ENCODE data around the gene TBK1.

TBK1 gene

DNA sequence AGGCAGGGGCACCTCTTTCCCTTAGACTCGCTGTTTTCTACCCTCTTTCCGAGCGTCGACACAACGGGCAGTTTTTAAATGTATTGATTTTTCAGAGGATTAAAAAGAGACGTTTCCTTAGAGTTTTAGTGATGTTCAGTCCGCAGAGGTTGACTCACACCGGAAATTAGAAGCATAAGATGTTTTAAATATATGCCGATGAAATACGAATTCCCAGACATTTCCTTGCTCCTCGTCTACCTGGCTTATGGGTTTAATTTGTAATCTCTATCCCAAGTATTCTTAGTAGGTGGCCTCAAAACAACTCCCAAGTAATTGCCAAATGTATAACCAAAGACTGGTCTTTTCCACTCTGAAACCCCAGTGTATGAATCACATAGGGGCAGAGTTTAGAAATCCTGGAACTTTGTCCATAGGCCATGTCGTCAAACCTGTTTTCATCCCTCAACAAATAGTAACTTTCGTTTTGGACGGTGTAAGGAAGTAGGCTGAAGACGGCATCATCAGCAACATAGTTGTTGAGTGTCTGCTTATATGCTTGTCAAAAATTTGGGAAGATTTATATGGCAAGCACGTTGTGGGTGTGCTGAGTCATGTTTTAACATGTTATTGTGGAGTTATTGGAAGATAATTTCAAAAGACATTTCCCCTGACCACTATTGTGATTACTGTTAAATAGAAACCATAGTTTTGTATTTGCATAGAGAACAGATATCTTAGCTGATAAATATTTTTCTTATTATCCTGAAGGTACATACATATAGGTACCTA, 824 bp downstream of the TBK1 start:
- peak; percentile 23 for DNase-seq

DNA sequence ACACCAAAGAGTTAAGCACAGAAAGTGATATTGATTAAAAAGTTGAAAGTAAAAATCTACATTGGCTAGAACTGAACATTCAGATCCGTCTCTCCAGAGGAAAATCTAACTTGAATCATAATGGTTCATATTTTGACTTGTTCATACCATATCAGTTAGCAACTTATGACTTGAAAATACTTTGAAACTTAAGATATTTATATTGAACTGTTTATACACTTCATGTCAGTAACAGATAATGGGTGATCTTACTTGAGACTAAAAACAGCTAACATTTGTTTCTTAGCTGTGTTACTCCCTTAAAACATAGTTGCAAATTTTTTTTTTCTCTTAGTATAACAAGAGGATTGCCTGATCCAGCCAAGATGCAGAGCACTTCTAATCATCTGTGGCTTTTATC, 3.6 kb downstream of the TBK1 start:
- DNase-seq, result no peak

DNA sequence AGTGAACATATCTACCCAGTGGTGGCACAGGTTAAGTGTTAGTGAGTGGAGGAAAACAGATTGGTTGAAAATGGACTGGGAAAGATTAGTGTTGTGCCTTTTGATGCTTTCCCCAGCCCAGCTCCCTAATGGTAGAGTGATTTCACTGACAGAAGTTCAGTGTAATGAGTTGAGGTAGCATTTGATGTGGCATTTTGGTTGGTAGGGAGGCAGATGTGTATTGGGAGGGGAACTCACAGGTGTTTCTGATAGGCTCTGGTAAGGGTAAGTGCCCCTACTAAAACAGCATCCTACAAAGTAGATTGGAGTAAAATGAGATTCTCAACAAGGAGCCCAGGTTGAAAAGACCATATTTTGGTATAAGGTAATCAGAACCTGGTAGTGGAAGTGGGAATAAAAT, 4.2 kb downstream of the TBK1 start:
- no peak for DNase-seq

DNA sequence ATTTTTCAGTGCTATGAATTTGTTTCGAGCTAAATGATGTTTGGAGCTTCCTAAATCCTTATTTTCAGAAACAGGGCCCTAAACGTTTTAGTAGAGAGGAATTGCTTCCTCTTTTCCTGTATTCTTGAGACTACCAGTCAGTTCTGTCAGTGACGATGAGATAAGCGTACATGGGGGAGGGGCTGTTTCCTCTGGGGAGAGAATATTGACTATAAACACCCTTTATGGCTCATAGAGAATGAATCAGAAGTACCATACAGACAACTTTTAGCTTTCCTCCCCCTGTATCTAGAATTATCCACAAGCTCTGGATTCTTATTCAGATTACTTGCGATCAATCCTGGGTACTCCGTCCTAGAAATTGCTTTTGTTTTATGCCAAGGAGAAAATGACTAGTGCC, 5.1 kb downstream of the TBK1 start:
- DNase-seq, result no peak

DNA sequence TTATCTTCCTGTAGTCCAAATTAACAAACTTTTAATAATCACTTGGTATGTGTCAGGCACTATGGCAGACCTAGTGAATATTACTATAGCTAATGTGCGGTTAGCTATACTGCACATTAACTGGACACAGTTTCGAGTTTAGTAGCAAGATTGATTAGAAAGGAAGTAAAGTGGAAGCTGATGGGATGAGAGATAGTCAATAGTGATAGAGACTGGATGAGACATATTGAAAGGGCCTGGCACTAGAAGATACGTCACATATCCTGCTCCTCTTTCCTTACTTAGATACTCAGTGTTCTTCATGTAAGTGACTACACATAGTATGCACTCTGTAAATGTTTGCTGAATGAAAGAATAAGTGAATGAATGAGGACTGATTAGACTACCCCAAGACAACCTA, 5.5 kb downstream of the TBK1 start:
- no peak for DNase-seq

DNA sequence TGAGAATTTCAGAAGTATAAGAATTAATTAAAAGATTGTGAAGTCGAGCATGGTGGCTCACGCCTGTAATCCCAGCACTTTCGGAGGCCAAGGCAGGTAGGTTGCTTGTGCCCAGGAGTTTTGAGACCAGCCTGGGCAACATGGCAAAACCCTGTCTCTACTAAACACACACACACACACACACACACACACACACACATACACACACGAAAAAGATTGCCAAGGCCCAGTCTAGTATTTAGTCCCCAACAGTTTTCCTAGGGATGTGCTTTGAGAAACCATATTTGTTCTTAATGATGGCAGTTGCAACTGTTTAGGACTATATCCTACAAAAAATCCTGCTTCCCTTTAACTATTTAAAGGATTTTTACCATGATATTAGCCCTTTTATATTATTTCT, 6.0 kb downstream of the TBK1 start:
- DNase-seq, result no peak

DNA sequence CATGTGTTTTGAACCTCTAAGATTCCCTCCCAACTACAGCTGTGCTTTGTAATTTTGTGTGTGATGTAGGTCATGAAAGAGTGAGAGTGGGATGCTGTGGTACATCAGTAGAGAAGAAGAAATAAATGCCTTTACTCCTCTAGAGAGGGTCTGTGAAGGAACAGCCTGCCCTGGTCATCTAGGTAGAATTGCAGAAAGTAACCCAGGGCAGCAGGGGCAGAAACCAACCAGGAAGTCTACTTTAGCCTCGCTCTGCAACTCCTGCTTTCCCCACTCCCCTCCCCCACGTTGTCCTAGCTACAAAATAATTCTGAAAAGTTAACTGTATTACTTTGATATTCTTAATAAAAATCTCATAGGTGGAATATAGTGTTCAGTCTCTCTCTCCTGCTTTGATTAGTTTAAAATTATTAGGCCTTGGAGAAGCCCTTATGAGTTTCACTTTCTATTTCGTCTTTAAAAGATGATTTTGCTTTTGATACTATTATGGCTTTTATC, 7.5 kb downstream of the TBK1 start:
- no peak for DNase-seq

DNA sequence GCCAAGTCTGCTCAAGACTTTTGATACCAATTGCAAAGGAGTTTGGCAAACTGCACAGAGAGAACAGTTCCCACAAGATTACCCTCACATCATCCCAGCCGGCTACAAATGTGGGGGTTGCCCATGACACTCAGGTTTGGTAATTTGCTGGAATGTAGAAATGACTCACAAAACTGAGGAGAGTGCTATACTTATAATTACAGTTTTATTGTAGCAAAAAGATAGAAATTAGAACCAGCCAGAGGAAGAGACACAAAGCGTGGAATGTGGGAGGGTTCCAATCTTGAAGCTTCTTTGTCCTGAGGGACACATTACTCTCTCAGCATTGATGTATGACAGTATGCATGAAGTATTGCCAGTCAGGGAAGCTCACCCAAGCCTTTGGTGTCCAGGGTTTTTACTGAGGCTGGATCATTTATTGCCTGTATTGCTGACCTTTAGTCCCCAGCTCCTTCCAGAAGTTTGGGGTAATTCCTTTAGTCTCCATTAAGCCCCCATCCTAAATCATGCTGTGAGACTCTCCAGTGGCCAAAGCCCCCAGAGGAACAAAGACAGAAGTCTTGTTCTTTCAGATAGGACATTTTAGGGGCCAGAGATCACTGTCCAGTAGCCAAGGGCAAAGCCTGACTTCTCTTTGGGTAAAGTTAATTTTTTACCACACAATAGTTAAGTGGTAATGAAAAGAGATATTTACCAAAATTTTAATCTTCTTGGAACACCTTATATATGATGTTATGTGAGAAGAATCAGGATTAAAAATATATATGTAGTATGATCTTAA, 9.9 kb downstream of the TBK1 start:
- DNase-seq, result no peak

DNA sequence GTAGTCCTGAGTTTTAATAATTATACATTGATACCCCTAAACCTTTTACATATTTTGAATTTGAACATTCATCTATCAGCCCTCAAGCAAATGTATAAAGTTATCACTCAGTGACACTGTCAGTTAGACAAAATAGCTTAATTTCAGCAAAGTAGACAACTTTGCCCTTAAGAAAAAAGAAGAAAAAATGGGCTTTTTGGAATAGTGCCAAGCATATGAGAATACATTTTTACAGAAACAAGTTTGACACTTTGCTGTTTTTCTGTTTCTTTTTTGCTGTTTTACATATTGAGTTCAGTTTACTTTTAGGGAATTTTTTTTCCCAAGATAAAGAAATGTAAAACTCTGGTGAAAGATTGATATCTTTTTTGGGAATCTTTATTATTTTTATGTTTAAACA, 14.3 kb downstream of the TBK1 start:
- no peak for DNase-seq

DNA sequence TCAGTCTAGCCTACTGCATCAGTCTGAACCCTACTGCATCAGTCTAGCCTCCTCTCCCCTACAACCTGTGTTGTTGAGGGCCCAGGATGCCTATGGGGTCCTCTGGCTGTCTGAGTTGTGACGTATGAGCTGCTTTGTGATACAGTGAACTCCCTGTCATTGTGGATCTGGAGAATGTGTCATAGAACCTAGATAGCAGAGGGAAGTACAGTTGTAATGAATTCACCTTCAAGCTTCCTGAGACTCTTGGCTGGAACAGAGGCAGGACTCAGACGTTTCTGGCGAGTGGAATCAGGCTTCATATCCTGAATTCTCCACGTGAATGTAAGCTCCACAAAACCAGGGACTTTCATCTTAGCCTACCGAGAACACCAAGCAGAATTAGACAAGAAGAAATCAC, 17.0 kb downstream of the TBK1 start:
- DNase-seq, result no peak

DNA sequence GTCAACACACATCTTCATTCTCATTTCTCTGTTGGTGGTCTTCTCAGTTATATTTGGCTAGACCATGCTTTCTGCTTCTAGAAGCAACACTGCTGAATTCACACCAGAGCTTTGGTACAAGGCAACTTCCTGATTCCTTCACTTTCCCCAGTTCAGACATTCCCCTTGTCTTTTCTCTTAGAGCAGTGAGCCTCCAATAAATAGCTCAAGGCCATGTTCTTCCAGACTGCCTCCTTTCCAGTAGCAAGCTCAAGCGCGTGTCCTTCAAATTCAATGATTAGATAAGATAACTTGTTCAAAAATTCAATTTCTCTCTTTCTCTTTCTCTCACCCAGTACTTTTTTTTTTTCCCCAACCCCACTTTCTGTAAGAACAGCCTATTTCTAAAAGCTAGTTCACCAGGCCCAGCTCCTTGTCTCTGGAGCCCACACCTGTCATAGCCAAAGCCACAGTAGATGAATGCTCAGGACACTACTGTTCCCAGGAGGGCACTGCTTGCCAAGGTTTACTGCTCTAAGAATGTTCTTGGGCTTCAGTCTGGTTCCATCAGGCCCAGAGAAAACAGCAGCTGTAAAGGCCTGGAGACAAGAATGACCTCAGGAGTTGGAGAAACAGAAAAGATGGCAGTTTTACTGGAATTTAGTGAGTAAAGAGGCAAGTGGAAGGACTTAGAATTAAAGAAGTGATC, 17.7 kb downstream of the TBK1 start:
- no peak for DNase-seq

DNA sequence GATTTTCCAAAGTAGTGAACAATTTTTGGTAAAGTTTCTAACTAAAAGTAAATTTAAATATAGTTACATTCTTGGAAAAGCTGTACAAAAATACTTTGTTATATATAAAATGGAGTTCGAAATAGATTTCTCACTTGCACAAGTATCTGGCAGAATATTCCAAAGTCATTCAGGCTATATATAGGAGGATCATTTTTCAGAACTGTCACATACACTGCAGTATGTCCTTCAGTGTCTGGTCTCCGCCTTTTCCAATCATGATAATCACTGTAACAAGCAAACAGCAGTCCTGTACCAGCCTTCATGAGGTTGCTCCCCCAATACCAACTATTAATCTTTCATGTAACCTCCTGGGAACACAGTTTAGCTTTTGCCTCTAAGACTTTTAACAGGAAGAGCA, 18.6 kb downstream of the TBK1 start:
- DNase-seq, result no peak

DNA sequence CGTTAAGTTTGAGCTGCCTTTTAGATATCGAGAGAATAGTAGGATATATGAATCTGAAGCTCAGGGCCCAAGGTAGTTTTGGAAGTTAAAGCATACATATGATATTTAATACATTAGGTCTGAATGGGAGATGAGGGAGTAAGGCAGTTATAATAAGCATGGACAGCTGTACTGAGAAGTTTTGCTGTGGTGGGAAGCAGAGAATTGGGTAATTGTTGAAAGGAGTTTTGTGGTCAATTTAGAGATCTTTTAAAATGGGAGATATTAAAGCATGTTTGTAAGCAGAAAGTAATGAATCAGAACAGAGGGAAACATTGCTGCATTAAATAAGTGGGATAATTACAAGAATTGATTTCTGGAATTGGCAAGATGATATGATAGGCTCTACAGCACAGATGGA, 21.3 kb downstream of the TBK1 start:
- DNase-seq, result no peak

DNA sequence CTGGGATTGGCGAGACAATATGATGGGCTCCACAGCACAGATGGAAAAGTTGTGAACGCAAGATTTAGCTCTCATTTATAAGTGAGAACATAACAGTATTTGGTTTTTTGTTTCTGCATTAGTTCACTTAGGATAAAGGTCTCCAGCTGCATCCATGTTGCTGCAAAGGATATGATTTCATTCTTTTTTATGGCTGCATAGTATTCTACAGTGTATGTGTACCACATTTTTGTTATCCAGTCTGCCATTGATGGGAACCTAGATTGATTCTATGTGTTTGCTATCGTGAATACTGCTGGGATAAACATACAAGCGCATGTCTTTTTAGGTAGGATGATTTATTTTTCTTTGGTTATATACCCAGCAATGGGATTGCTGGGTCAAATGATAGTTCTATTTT, 23.6 kb downstream of the TBK1 start:
- DNase-seq, result no peak

DNA sequence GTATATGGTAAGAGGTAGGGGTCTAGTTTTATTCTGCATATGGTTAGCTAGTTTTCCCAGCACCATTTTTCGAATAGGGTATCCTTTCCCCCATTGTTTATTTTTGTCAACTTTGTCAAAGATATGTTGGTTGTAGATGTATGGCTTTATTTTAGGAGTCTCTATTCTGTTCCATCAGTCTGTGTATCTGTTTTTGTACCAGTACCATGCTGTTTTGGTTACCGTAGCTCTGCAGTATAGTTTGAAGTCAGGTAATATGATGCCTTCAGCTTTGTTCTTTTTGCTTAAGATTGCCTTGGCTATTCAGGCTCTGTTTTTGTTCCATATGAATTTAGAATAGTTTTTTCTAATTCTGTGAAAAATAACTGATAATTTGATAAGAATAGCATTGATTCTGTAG, 24.9 kb downstream of the TBK1 start:
- no peak for DNase-seq

DNA sequence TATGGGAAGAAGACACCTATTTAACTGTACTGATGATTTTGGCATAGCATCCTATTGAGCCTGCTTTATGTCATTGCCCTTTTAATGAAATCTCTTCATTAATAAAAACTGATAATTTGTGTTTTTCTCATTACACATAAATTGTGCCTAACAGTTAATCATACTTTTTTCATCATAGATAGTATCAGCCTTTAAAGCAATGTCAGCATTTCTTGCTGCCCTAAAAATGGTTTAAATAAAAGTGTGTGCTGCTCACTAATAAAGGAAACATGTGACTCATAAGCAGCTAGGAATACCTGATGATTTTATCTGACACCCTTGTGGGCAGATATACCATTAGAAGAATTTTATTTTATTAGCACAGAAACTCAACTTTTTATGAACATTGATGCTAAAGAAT, 26.7 kb downstream of the TBK1 start:
- no peak for DNase-seq

DNA sequence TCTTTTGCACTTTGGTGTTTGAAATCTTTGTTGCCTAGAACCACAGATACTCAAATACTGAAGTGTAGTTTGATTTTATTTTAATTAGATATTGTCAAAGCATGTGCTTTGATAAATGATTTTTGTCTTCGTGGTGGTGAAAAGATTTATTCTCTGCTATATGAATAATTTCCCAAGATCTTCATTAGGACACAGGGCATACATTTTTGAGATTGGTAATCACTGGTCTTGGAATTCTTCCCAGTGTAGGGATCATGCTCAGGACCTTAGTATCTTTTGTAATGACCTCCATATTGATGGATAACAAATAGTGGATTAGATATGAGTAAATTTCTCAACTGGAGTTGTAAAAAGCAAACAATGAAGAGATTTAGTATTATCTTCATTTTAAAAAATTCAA, 28.2 kb downstream of the TBK1 start:
- DNase-seq, result no peak

DNA sequence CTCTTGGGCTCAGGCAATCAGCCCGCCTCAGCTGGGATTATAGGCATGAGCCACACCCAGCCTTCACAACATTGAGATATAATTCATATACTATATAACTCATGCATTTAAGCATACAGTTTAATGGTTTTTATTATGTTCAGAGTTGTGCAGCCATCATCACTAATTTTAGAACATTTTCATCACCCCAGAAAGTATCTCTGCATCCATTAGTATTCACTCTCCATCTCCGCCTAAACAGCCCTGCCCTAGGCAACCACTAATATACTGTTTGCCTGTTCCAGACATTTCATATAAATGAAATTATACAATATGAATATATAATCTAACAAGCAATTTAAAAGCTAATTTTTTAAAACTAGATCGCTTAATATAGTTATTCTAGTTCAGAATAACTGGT, 34.7 kb downstream of the TBK1 start:
- DNase-seq, result no peak

DNA sequence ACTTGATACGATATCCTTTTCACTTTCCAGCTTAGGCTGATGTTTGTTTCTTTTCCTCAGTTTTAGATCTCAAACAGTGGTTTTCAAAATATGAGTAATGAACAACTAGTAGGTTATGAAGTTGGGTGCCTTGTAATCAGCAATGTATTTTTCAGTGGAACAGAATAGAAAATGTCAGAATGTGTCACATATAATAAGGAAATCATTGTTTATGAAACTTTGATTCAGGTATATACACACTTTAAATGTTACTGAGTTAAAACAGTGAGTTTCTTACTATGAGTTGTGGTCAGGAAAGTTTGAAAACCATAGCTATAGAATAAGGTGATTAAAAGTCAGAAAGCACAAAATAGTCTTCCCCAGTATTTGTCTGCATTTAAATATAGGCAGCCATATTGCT, 39.8 kb downstream of the TBK1 start:
- DNase-seq, result no peak

DNA sequence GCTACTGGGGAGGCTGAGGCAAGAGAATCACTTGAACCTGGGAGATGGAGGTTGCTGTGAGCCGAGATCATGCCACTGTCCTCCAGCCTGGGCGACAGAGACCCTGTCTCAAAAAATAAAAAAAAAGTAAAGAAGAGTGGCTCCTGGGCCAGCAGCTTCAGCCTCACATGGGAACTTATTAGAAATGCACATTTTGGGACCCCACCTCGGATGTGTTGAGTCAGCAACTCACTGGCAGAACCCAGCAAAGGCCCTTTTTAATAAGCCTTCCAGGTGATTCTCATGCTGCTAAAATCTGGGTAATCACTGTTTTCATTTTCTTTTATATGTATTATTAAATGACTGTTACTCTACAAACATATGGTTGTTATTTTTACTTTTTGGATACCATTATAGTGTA, 41.6 kb downstream of the TBK1 start:
- no peak for DNase-seq

DNA sequence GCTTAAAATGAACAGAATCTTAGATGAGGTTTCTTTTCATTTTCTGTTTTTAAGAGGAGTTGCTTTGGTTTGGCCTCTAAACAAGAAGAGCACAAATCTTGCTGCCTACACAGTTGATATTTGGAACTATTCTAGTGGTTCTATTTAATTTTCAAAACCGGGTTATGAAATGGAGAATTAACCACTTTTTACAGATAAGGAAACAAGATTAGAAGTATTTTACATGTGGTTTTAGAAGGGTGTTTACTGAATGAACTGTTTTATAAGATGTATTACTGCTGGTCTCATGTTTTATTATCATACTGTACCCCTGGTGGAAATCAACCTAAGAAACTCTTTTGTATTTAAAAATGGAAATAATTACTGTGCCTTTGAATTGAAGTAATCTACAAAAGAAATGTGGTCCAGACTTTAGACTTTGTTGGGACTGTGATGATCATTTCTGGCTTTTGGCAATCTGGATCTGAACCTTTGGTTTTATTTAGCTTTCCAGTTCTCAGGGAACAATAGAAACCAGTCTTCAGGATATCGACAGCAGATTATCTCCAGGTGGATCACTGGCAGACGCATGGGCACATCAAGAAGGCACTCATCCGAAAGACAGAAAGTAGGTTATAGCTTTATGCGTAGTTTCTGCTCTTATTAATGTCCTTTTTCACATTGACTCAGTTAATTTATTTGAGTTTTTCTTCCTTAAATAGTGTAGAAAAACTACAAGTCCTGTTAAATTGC, 43.2 kb downstream of the TBK1 start:
- no peak for DNase-seq

DNA sequence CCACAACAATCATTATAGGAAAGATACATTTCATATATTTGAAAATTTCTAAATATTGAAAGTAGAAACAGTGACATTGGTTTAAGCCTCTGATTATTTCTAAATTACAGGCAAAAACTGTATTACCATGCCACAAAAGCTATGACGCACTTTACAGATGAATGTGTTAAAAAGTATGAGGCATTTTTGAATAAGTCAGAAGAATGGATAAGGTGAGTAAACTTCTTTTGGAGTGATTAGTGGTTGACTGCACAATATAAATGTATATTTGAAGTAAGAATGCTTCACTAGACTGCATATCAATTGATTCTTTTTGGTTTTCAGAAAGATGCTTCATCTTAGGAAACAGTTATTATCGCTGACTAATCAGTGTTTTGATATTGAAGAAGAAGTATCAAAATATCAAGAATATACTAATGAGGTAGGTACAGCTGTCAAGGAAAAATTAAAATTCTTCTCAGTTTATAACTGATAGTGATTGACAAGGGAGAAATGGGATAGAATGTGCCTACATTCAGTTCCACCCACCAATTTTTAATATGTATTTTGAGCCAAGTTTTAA, 45.0 kb downstream of the TBK1 start:
- no peak for DNase-seq

DNA sequence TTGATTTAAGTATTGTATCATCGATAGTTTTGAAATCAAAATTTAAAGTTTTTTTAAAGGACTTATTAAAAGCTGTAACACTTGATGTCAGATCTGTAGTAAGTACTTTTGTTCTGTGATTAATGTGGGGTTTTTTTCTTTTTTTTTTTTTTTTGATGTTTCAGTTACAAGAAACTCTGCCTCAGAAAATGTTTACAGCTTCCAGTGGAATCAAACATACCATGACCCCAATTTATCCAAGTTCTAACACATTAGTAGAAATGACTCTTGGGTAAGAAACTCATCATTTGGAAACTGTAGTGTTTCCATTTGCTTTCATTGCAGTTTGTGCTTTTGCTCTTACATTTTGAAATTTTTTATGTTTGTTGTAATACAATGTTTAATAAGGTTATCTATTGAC, 45.6 kb downstream of the TBK1 start:
- no peak for DNase-seq
